Sigmoid colon (tissue), 7 donors: ENCODE data around the gene LRP1. TPM values are rescaled to one million over a fixed set of nuclear protein-coding genes. Genes with fewer than 3 reads are reported as not detected.

ENCODE experiments used
- DNase-seq: peaks from one replicate; pipeline ENCODE4 v3.0.0-alpha.2; 2019
- H3K27ac ChIP-seq, 4 donors: fragments of 200-600 bp; sonication (generic); one replicate each; pipeline ENCODE4 v1.5.1; 2016 to 2019; ENCODE audit warnings: mild to moderate bottlenecking in 1 of 4
- H3K27me3 ChIP-seq, 3 donors: fragments of 200-600 bp; sonication (generic); one replicate each; pipeline ENCODE4 v1.5.1; 2019; ENCODE audit warnings: mild to moderate bottlenecking in 1 of 3
- H3K36me3 ChIP-seq, 4 donors: fragments of 200-600 bp; sonication (generic); one replicate each; pipeline ENCODE4 v1.5.1; 2016 to 2019
- H3K4me1 ChIP-seq, 4 donors: fragments of 200-600 bp; sonication (generic); one replicate each; pipeline ENCODE4 v1.5.1; 2017 to 2019
- H3K4me3 ChIP-seq, 4 donors: fragments of 200-600 bp; sonication (generic); one replicate each; pipeline ENCODE4 v1.5.1; 2017 to 2019; ENCODE audit warnings: mild to moderate bottlenecking in 2 of 4, moderate library complexity in 1 of 4
- H3K9me3 ChIP-seq, 4 donors: fragments of 200-600 bp in 3 of 4; sonication (generic) in 3 of 4; one replicate each; pipeline versions ENCODE4 v1.5.1 to v1.6.1; 2013 to 2019
- CTCF ChIP-seq, 4 experiments: fragments of 450-650 bp in 3 of 4; fragments of 200-600 bp in 1 of 4; IDR thresholded peaks; one replicate each; pipeline ENCODE4 v1.5.1; 2016 to 2019; ENCODE audit warnings: antibody characterized with exemption in 4 of 4, mild to moderate bottlenecking in 3 of 4, moderate library complexity in 2 of 4
- EP300 ChIP-seq, 4 donors: sonication (generic); formaldehyde crosslinking; IDR thresholded peaks; one replicate each; pipeline ENCODE4 v1.6.1; 2017; ENCODE audit warnings: antibody characterized with exemption in 4 of 4
- POLR2A ChIP-seq, 2 donors: fragments of 450-650 bp; IDR thresholded peaks; one replicate each; pipeline ENCODE4 v1.6.1; 2016; ENCODE audit warnings: antibody characterized with exemption in 2 of 2, mild to moderate bottlenecking in 2 of 2, moderate library complexity in 2 of 2
- POLR2AphosphoS5 ChIP-seq, 4 donors: sonication (generic); formaldehyde crosslinking; IDR thresholded peaks; one replicate each; pipeline ENCODE4 v1.6.1; 2017; ENCODE audit warnings: antibody characterized with exemption in 4 of 4
- WGBS, 2 donors: extraction: QIAGEN DNeasy Blood & Tissue Kit; methylation state at CpG; one replicate each; pipeline ENCODE4 v1.1.7; 2013; 5-methylcytosine and 5-hydroxymethylcytosine counted together
- intact Hi-C: fragments of 100-400 bp; cut with DNase I; formaldehyde crosslinking; loops from one replicate; pipeline ENCODE4 v1.15.1; 2023
- polyA plus RNA-seq, 3 donors: library from polyadenylated mRNA; stranded (reverse); fragments of 200-250 nt; gene quantifications; one replicate each; pipeline ENCODE4 v1.2.3, GENCODE V29; 2013
- total RNA-seq, 4 donors: library from RNA; depleted of rRNA; stranded (reverse); fragments of >200 nt; gene quantifications; one replicate each; pipeline ENCODE4 v1.1.0, GENCODE V29; 2016
- donor health status: healthy with polysubstance abuse.
- donor health status: Bipolar disorder and iron deficiency.
- donor health status: healthy.

The LRP1 gene
- total and polyA plus RNA-seq, 7 donors, result 11.4 to 262 (median 147) TPM

GRCh38 chr12:57248934-57249742, 120.9 kb downstream of the LRP1 start:
- Histone ChIP-seq H3K27me3 (peaks cover 6 to 31% (median 14%) of the 10 kb centered on the region in 3 donors), H3K9me3 (no peaks in the 10 kb centered on the region), H3K36me3 (no peaks in the 10 kb centered on the region), H3K27ac (no peak overlapping the region), H3K4me1 (no peaks in the 10 kb centered on the region), H3K4me3 (no peak overlapping the region)
- WGBS, 2 donors, result 71 to 85% methylated on average over 7 of the region's 7 CpGs
- DNase-seq, result no peak
- intact Hi-C loops, result no loop called here
- TF ChIP-seq POLR2AphosphoS5 (IDR thresholded peaks at IDR 0.05) (no peak), EP300 (IDR thresholded peaks at IDR 0.05) (no peak)

GRCh38 chr12:57250541-57250940, 122.3 kb downstream of the LRP1 start:
- WGBS, 2 donors, result 90 to 93% methylated on average over 3 of the region's 3 CpGs

DNA sequence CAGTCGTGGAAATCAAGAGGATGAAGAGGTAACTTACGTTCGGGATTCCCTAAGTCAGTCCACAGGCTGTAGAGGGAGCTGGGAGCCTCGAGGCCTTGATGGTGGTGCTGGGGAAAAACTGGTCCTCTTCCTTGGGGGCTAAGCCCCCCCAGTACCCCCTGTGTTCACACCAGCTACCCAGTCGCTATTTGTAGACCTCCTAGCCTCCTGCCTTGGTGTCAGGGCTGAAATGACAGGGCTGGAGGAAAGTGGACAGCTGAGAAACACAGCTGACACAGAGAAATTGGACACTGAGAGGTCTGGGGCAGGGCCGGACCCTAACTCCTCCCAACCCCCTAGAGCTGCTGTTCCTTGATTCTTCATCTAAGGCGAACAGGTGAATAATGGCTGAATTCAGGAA, 122.7 kb downstream of the LRP1 start, which contains the start of gene STAC3:
STAC3 (minus strand) TSS at position 232 of the 400 bp plus-strand sequence. CDS start 1,551 bp downstream, outside the sequence.
- intact Hi-C loops, result no loop called here
- Histone ChIP-seq H3K36me3 (peaks cover 0 to 17% (median 8%) of the 10 kb centered on the region in 4 donors), H3K4me1 (no peaks in the 10 kb centered on the region), H3K4me3 (no peak within 1 kb of the TSS), H3K9me3 (no peaks in the 10 kb centered on the region), H3K27me3 (peaks cover 0 to 17% (median 4%) of the 10 kb centered on the region in 3 donors), H3K27ac (no peak within 1 kb of the TSS)
- WGBS, 2 donors, result 81 to 85% methylated on average over 7 of the region's 7 CpGs
- DNase-seq, result no peak
- TF ChIP-seq CTCF (IDR thresholded peaks at IDR 0.05) (no peak), POLR2A (IDR thresholded peaks at IDR 0.05) (no peak), EP300 (IDR thresholded peaks at IDR 0.05) (no peak), POLR2AphosphoS5 (IDR thresholded peaks at IDR 0.05) (no peak)

More at GRCh38 chr12:57250541-57250940, 122.3 kb downstream of the LRP1 start:
- intact Hi-C loops, result no loop called here
- Histone ChIP-seq H3K9me3 (no peaks in the 10 kb centered on the region), H3K4me3 (no peak overlapping the region), H3K27me3 (peaks cover 0 to 20% (median 4%) of the 10 kb centered on the region in 3 donors), H3K36me3 (peaks cover 0 to 13% (median 4%) of the 10 kb centered on the region in 4 donors), H3K27ac (no peak overlapping the region), H3K4me1 (no peaks in the 10 kb centered on the region)
- no peak for TF ChIP-seq CTCF (IDR thresholded peaks at IDR 0.05)
- TF ChIP-seq POLR2AphosphoS5 (IDR thresholded peaks at IDR 0.05), result no peak
- no peak for TF ChIP-seq POLR2A (IDR thresholded peaks at IDR 0.05)
- no peak for TF ChIP-seq EP300 (IDR thresholded peaks at IDR 0.05)
- DNase-seq, result no peak

GRCh38 chr12:57254506-57255280, 126.4 kb downstream of the LRP1 start:
- intact Hi-C loops, result no loop called here
- no peaks in the 10 kb centered on the region for H3K9me3 ChIP-seq
- no peak for DNase-seq
- H3K36me3 ChIP-seq, result peaks cover 11 to 55% (median 35%) of the 10 kb centered on the region in 4 donors
- H3K4me3 ChIP-seq, result no peak overlapping the region
- peaks cover 0 to 1% (median 0%) of the 10 kb centered on the region in 4 donors for H3K4me1 ChIP-seq
- peaks cover 0 to 3% (median 0%) of the 10 kb centered on the region in 3 donors for H3K27me3 ChIP-seq
- WGBS, 2 donors, result 94 to 95% methylated on average over 14 of the region's 14 CpGs
- no peak overlapping the region for H3K27ac ChIP-seq
- TF ChIP-seq CTCF (IDR thresholded peaks at IDR 0.05) (no peak), EP300 (IDR thresholded peaks at IDR 0.05) (no peak), POLR2AphosphoS5 (IDR thresholded peaks at IDR 0.05) (no peak), POLR2A (IDR thresholded peaks at IDR 0.05) (no peak)

GRCh38 chr12:57255916-57256315, 127.6 kb downstream of the LRP1 start:
- peaks cover 0 to 5% (median 0%) of the 10 kb centered on the region in 4 donors for H3K4me1 ChIP-seq
- no peak for TF ChIP-seq POLR2A (IDR thresholded peaks at IDR 0.05)
- TF ChIP-seq POLR2AphosphoS5 (IDR thresholded peaks at IDR 0.05), result no peak
- no peak for TF ChIP-seq EP300 (IDR thresholded peaks at IDR 0.05)
- TF ChIP-seq CTCF (IDR thresholded peaks at IDR 0.05), result no peak
- H3K36me3 ChIP-seq, result peaks cover 11 to 67% (median 39%) of the 10 kb centered on the region in 4 donors
- 85 to 93% methylated on average over 6 of the region's 6 CpGs for WGBS, 2 donors
- no peak overlapping the region for H3K27ac ChIP-seq
- DNase-seq, result no peak
- H3K4me3 ChIP-seq, result no peak overlapping the region
- H3K27me3 ChIP-seq, result no peaks in the 10 kb centered on the region
- intact Hi-C loops, result no loop called here
- H3K9me3 ChIP-seq, result no peaks in the 10 kb centered on the region
